H1 (cell line): ENCODE results near the gene FGFBP2. TPM values are rescaled to one million over a fixed set of nuclear protein-coding genes. Genes with fewer than 3 reads are reported as not detected.

Source experiments
- CTCF ChIA-PET: fragments of 300-600 bp; sonication (Branson Sonifier 250); formaldehyde crosslinking; loops from one replicate; lab custom pipeline; 2021; ENCODE audit not compliant: partially characterized antibody; lab: Charles Lee
- POLR2A ChIA-PET: fragments of 300-600 bp; sonication (Branson Sonifier 250); formaldehyde crosslinking; loops from one replicate; lab custom pipeline; 2021; ENCODE audit warnings: inconsistent platforms; ENCODE audit not compliant: partially characterized antibody; lab: Charles Lee
- DNase-seq, 2 experiments: peaks; one replicate each; pipeline versions ENCODE4 v3.0.0 to v3.0.0-alpha.2; 2010 to 2022; ENCODE audit warnings: low spot score in 2 of 2, low read depth in 1 of 2, mixed read lengths in 1 of 2
- FAIRE-seq: peaks from 2 replicates; lab custom pipeline; 2011; peaks lifted over from hg19 to GRCh38; lab: Jason Lieb, UNC
- H2AFZ ChIP-seq: 2 replicates; pipeline ENCODE4 v1.8.1; 2012; ENCODE audit warnings: low read length, inconsistent platforms
- H2AK5ac ChIP-seq: 2 replicates; pipeline ENCODE4 v1.6.1; 2013; ENCODE audit warnings: low read depth, low read length
- H2BK120ac ChIP-seq: replicated peaks from 2 replicates; pipeline ENCODE3; 2013; ENCODE audit warnings: low read depth, low read length, inconsistent platforms
- H2BK12ac ChIP-seq: 2 replicates; pipeline ENCODE4 v1.6.1; 2013; ENCODE audit warnings: low read depth, low read length
- H2BK15ac ChIP-seq: 2 replicates; pipeline ENCODE4 v1.6.1; 2013; ENCODE audit warnings: low read length
- H2BK20ac ChIP-seq: 2 replicates; pipeline ENCODE4 v1.6.1; 2013; ENCODE audit warnings: low read length
- H2BK5ac ChIP-seq: 2 replicates; pipeline ENCODE4 v1.6.1; 2013; ENCODE audit warnings: low read depth, low read length
- H3K14ac ChIP-seq: 2 replicates; pipeline ENCODE4 v1.6.1; 2013; ENCODE audit warnings: inconsistent platforms; ENCODE audit not compliant: insufficient read length
- H3K18ac ChIP-seq: 2 replicates; pipeline ENCODE4 v1.6.1; 2013; ENCODE audit warnings: low read length; ENCODE audit errors: extremely low read depth
- H3K23ac ChIP-seq: 2 replicates; pipeline ENCODE4 v1.6.1; 2013; ENCODE audit warnings: inconsistent platforms; ENCODE audit not compliant: insufficient read length
- H3K23me2 ChIP-seq: 2 replicates; pipeline ENCODE4 v1.6.1; 2013; ENCODE audit warnings: low read depth, low read length
- H3K27ac ChIP-seq: 2 replicates; pipeline ENCODE4 v1.6.1; 2011; ENCODE audit warnings: low read depth, low read length, inconsistent platforms
- H3K27me3 ChIP-seq, 4 experiments: replicated peaks in 1 of 4; 1 replicate in 1 of 4; 2 replicates in 3 of 4; pipeline versions ENCODE4 v1.6.1 to v1.8.1; 2011 to 2013; ENCODE audit warnings: low read length in 3 of 4, mild to moderate bottlenecking in 3 of 4, inconsistent platforms in 2 of 4, mixed read lengths in 2 of 4, moderate library complexity in 1 of 4; ENCODE audit not compliant: control insufficient read depth in 3 of 4, insufficient read depth in 3 of 4; ENCODE audit errors: extremely low read depth in 1 of 4
- H3K36me3 ChIP-seq, 4 experiments: 2 replicates each; pipeline versions ENCODE4 v1.6.1 to v1.8.1; 2011 to 2013; ENCODE audit warnings: mild to moderate bottlenecking in 4 of 4, low read length in 3 of 4, moderate library complexity in 2 of 4, control low read depth in 1 of 4, inconsistent platforms in 1 of 4; ENCODE audit not compliant: insufficient read depth in 4 of 4, control insufficient read depth in 2 of 4
- H3K4ac ChIP-seq: replicated peaks from 2 replicates; pipeline ENCODE3; 2013; ENCODE audit warnings: low read length, low read depth, mixed read lengths, inconsistent platforms; ENCODE audit not compliant: insufficient read length
- H3K4me1 ChIP-seq, 4 experiments: replicated peaks in 1 of 4; 1 replicate in 1 of 4; 2 replicates in 3 of 4; pipeline versions ENCODE4 v1.6.1 to v1.8.1; 2011 to 2013; ENCODE audit warnings: low read length in 3 of 4, inconsistent platforms in 2 of 4, mixed read lengths in 1 of 4; ENCODE audit not compliant: insufficient read depth in 4 of 4, control insufficient read depth in 3 of 4
- H3K4me2 ChIP-seq, 2 experiments: 2 replicates each; pipeline versions ENCODE4 v1.6.1 to v1.8.1; 2011 to 2013; ENCODE audit warnings: low read depth in 2 of 2, low read length in 2 of 2, control low read depth in 1 of 2, inconsistent platforms in 1 of 2, mild to moderate bottlenecking in 1 of 2; ENCODE audit not compliant: insufficient read depth in 1 of 2
- H3K4me3 ChIP-seq, 4 experiments: fragments of 200-600, 300-600 bp in 1 of 4; sonication (generic), shearing (Covaris generic), sonication (Bioruptor Twin) in 1 of 4; 2 replicates each; pipeline versions ENCODE4 v1.5.1 to v1.8.1; 2011 to 2016; ENCODE audit warnings: low read length in 4 of 4, low read depth in 3 of 4, control low read depth in 2 of 4, inconsistent platforms in 2 of 4, mild to moderate bottlenecking in 2 of 4, mixed read lengths in 1 of 4, moderate library complexity in 1 of 4; ENCODE audit not compliant: insufficient read depth in 2 of 4; ENCODE audit errors: extremely low read depth in 1 of 4
- H3K56ac ChIP-seq: replicated peaks from 2 replicates; pipeline ENCODE3; 2013; ENCODE audit warnings: low read depth, mild to moderate bottlenecking, mixed read lengths, low read length, inconsistent platforms; ENCODE audit not compliant: insufficient read length
- H3K79me1 ChIP-seq: 2 replicates; pipeline ENCODE4 v1.6.1; 2013; ENCODE audit warnings: low read depth, low read length, control low read depth
- H3K79me2 ChIP-seq, 2 experiments: 2 replicates each; pipeline versions ENCODE4 v1.6.1 to v1.8.1; 2012 to 2013; ENCODE audit warnings: low read length in 2 of 2, mild to moderate bottlenecking in 2 of 2, inconsistent platforms in 1 of 2; ENCODE audit not compliant: insufficient read depth in 2 of 2, control insufficient read depth in 1 of 2
- H3K9ac ChIP-seq, 4 experiments: replicated peaks in 1 of 4; 1 replicate in 1 of 4; 2 replicates in 3 of 4; pipeline versions ENCODE4 v1.6.1 to v1.8.1; 2011 to 2013; ENCODE audit warnings: low read depth in 3 of 4, low read length in 3 of 4, control low read depth in 2 of 4, mild to moderate bottlenecking in 2 of 4, moderate library complexity in 2 of 4, inconsistent platforms in 1 of 4; ENCODE audit errors: extremely low read depth in 1 of 4
- H3K9me3 ChIP-seq, 2 experiments: 2 replicates each; pipeline versions ENCODE4 v1.6.1 to v1.8.1; 2012 to 2013; ENCODE audit warnings: mild to moderate bottlenecking in 2 of 2, moderate library complexity in 2 of 2, control low read depth in 1 of 2, inconsistent platforms in 1 of 2, low read depth in 1 of 2, low read length in 1 of 2, mixed read lengths in 1 of 2; ENCODE audit not compliant: insufficient read depth in 2 of 2
- H4K20me1 ChIP-seq, 2 experiments: replicated peaks in 1 of 2; 2 replicates each; pipeline versions ENCODE3 to v1.8.1; 2011 to 2013; ENCODE audit warnings: inconsistent platforms in 2 of 2, low read length in 2 of 2, mild to moderate bottlenecking in 1 of 2; ENCODE audit not compliant: insufficient read depth in 2 of 2, control insufficient read depth in 1 of 2
- H4K5ac ChIP-seq: 2 replicates; pipeline ENCODE4 v1.6.1; 2013; ENCODE audit warnings: low read length, low read depth, mixed read lengths, inconsistent platforms; ENCODE audit not compliant: insufficient read length
- H4K8ac ChIP-seq: 2 replicates; pipeline ENCODE4 v1.8.0; 2013; ENCODE audit warnings: mild to moderate bottlenecking, moderate library complexity, low read length, inconsistent platforms; ENCODE audit not compliant: insufficient read depth; ENCODE audit errors: extremely low read depth
- H4K91ac ChIP-seq: replicated peaks from 2 replicates; pipeline ENCODE3; 2013; ENCODE audit warnings: low read length, mixed read lengths, inconsistent platforms; ENCODE audit not compliant: insufficient read length
- ASH2L ChIP-seq: fragments of 200-600, 300-600 bp; sonication (generic); IDR thresholded peaks from one replicate; pipeline ENCODE4 v1.7.1; 2017; ENCODE audit warnings: low read length
- EZH2 ChIP-seq: fragments of 200-600 bp; sonication (generic); IDR thresholded peaks from 2 replicates; pipeline ENCODE4 v1.7.1; 2012; ENCODE audit warnings: low read depth, mild to moderate bottlenecking, moderate library complexity, low read length, inconsistent platforms; ENCODE audit not compliant: severe bottlenecking
- RAD21 ChIP-seq, 2 experiments: IDR thresholded peaks in 1 of 2; conservative IDR thresholded peaks in 1 of 2; 2 replicates each; pipeline ENCODE4 v1.6.1; 2011; ENCODE audit warnings: low read depth in 2 of 2, low read length in 2 of 2, improper control_type of control experiment in 1 of 2, inconsistent platforms in 1 of 2, mild to moderate bottlenecking in 1 of 2, moderate library complexity in 1 of 2
- TCF12 ChIP-seq: IDR thresholded peaks from 2 replicates; pipeline ENCODE4 v1.6.1; 2011; ENCODE audit warnings: low read depth, mild to moderate bottlenecking, low read length
- WGBS, 2 experiments: shearing (Covaris generic) in 1 of 2; methylation state at CpG; one replicate each; pipeline versions ENCODE4 v1.1.6 to v1.1.7; 2013 to 2015; ENCODE audit warnings: low lambda C conversion rate in 2 of 2, mixed read lengths in 2 of 2, inconsistent platforms in 1 of 2, low coverage in 1 of 2, missing lambda C conversion rate in 1 of 2; ENCODE audit not compliant: insufficient replicate concordance in 2 of 2, insufficient coverage in 1 of 2, insufficient read length in 1 of 2; ENCODE audit errors: extremely low coverage in 1 of 2, missing lambda C conversion rate in 1 of 2; 5-methylcytosine and 5-hydroxymethylcytosine counted together
- polyA plus RNA-seq, 7 experiments: library from polyadenylated mRNA; depleted of rRNA in 3 of 7; stranded (reverse) in 5 of 7; unstranded in 2 of 7; fragments of >200 nt in 5 of 7; fragments of 200-250 nt in 2 of 7; gene quantifications; 1 replicate in 5 of 7; 2 replicates in 1 of 7; 4 replicates in 1 of 7; pipeline versions ENCODE4 v1.2.1 to v1.2.3, GENCODE V29; 2011 to 2013; ENCODE audit warnings: missing spikeins in 2 of 7, mixed read lengths in 2 of 7
- total RNA-seq: library from RNA; stranded (reverse); fragmentation: NEBNext Ultra II Directional; extraction: Animal tissue kit (Norgen Biotek cat#: 25700); gene quantifications from 2 replicates; pipeline ENCODE4 v1.2.1, GENCODE V29; 2021

FGFBP2 gene
- total and polyA plus RNA-seq, 2 of the 8 experiments (the other 6 are each of a cell fraction or from before 2014, with no cell fraction given) = 0.15 TPM; not detected in 1

- WGBS, 2 experiments = 83% methylated on average over 11 of the region's 11 CpGs; no CpG with 5 or more reads in 1 of the 2 experiments
- POLR2A ChIA-PET = no interaction called here
- DNase-seq = no peak
These were observed 5.8 kb upstream of the FGFBP2 start for GRCh38 chr4:15968551-15969300.

More at GRCh38 chr4:15968551-15969300, 5.8 kb upstream of the FGFBP2 start:
- Histone ChIP-seq H4K20me1 (no peaks in the 10 kb centered on the region), H4K5ac (no peak overlapping the region), H3K36me3 (peaks cover 0 to 13% (median 5%) of the 10 kb centered on the region in 4 experiments; a peak in 2 of 8 replicates), H2BK5ac (no peak overlapping the region), H2BK120ac (no peak overlapping the region), H4K91ac (no peak overlapping the region), H3K27ac (no peak overlapping the region), H3K4me2 (no peak overlapping the region), H3K23ac (no peak overlapping the region), H3K79me2 (no peaks in the 10 kb centered on the region), H3K9me3 (0 out of 4 replicates have a peak, but pooled peaks cover 0 to 3% of the 10 kb centered on the region in 2 experiments), H2AK5ac (no peak overlapping the region), H3K4ac (no peak overlapping the region), H3K56ac (no peak overlapping the region), H3K27me3 (no peaks in the 10 kb centered on the region; a peak in 1 of 7 replicates), H3K14ac (no peak overlapping the region), H3K79me1 (no peaks in the 10 kb centered on the region), H2BK15ac (no peak overlapping the region), H3K9ac (no peak overlapping the region), H3K4me1 (no peaks in the 10 kb centered on the region), H3K18ac (no peak overlapping the region), H2BK12ac (no peak overlapping the region), H2AFZ (no peak overlapping the region), H2BK20ac (no peak overlapping the region), H3K23me2 (no peaks in the 10 kb centered on the region), H4K8ac (no peak overlapping the region), H3K4me3 (no peak overlapping the region)
- CTCF ChIA-PET = interaction anchor here (0.7 to 1.7 kb wide), 2 partner anchors 13 to 118 kb away, joined by 4 to 5 read pairs; no protein-coding TSS in a partner anchor
- TF ChIP-seq ASH2L (no peak), EZH2 (no peak), RAD21 (IDR thresholded peaks at IDR 0.05 in 1 of 2, conservative IDR thresholded peaks at IDR 0.05 in 1 of 2; ENCODE audit: low read depth in 2 of 2, low read length in 2 of 2) (no peak), TCF12 (no peak)
- no peak for FAIRE-seq
